Neural cell (in vitro differentiated cells): ENCODE data around the gene TSC22D3.

Experiments
- EZH2 ChIP-seq: fragments of 200-600, 300-800 bp; shearing (Covaris generic), sonication (generic); IDR thresholded peaks from 2 replicates; pipeline ENCODE4 v1.6.1; 2014; ENCODE audit warnings: antibody characterized with exemption, low read length, borderline replicate concordance, mild to moderate bottlenecking; ENCODE audit not compliant: insufficient read depth, poor library complexity, severe bottlenecking
- MXI1 ChIP-seq: fragments of 450-650 bp; conservative IDR thresholded peaks from 2 replicates; pipeline ENCODE4 v1.6.1; 2014; ENCODE audit warnings: antibody characterized with exemption, mild to moderate bottlenecking; ENCODE audit not compliant: poor library complexity, severe bottlenecking
- POLR2AphosphoS5 ChIP-seq: IDR thresholded peaks from 2 replicates; pipeline ENCODE4 v1.6.1; 2012
- RAD21 ChIP-seq: fragments of 450-650 bp; conservative IDR thresholded peaks from 2 replicates; pipeline ENCODE4 v1.6.1; 2014; ENCODE audit warnings: antibody characterized with exemption, mild to moderate bottlenecking, moderate library complexity
- SMC3 ChIP-seq: fragments of 450-650 bp; conservative IDR thresholded peaks from 2 replicates; pipeline ENCODE4 v1.6.1; 2014; ENCODE audit warnings: antibody characterized with exemption, mild to moderate bottlenecking, moderate library complexity; ENCODE audit not compliant: poor library complexity
- TAF1 ChIP-seq: IDR thresholded peaks from 2 replicates; pipeline ENCODE4 v1.6.1; 2012; ENCODE audit warnings: low read depth
- TF ChIP-seq, protein P1 (sequence below): fragments of 450-650 bp; IDR thresholded peaks from 2 replicates; pipeline ENCODE4 v1.5.1; 2014; ENCODE audit warnings: antibody characterized with exemption, mild to moderate bottlenecking, moderate library complexity; ENCODE audit not compliant: poor library complexity, severe bottlenecking

DNA sequence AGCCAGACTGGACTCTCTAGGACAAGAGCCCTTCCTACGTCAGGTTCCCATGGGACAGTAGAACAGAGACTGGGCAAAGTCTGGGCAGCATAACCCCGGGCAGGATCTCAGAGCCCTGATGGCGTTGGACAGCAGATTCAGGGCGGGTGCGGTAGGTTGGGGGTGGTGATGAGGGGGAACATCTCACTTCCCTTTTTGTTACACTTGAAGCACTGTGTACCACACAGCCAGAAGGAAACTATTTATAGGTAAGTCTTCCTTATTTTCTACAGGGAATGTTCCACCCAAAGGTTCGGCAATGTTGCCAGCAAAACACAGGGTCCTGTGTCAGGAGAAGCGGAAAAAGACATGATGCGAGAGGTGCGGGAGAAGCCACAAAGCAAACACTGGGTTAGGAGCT lies 54.3 kb downstream of the TSC22D3 start:
- TF ChIP-seq RAD21 (no peak), POLR2AphosphoS5 (no peak), MXI1 (no peak), EZH2 (no peak), TAF1 (no peak), SMC3 (no peak)
- TF ChIP-seq, protein P1, sequence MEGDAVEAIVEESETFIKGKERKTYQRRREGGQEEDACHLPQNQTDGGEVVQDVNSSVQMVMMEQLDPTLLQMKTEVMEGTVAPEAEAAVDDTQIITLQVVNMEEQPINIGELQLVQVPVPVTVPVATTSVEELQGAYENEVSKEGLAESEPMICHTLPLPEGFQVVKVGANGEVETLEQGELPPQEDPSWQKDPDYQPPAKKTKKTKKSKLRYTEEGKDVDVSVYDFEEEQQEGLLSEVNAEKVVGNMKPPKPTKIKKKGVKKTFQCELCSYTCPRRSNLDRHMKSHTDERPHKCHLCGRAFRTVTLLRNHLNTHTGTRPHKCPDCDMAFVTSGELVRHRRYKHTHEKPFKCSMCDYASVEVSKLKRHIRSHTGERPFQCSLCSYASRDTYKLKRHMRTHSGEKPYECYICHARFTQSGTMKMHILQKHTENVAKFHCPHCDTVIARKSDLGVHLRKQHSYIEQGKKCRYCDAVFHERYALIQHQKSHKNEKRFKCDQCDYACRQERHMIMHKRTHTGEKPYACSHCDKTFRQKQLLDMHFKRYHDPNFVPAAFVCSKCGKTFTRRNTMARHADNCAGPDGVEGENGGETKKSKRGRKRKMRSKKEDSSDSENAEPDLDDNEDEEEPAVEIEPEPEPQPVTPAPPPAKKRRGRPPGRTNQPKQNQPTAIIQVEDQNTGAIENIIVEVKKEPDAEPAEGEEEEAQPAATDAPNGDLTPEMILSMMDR: no peak
